Breast epithelium (tissue), 4 donors: ENCODE results near the gene IER5L. TPM values are rescaled to one million over a fixed set of nuclear protein-coding genes. Genes with fewer than 3 reads are reported as not detected.

Experiments used
- DNase-seq, 2 donors: peaks; one replicate each; pipeline ENCODE4 v3.0.0-alpha.2; 2019; ENCODE audit warnings: low spot score in 2 of 2
- H3K27ac ChIP-seq, 2 donors: fragments of 200-600 bp; sonication (generic) in 1 of 2; one replicate each; pipeline ENCODE4 v1.5.1; 2016 to 2019; ENCODE audit warnings: mild to moderate bottlenecking in 1 of 2
- H3K27me3 ChIP-seq, 2 donors: fragments of 200-600 bp; sonication (generic) in 1 of 2; one replicate each; pipeline versions ENCODE4 v1.5.1 to v1.6.0; 2017 to 2019; ENCODE audit warnings: control low read depth in 1 of 2, mild to moderate bottlenecking in 1 of 2
- H3K36me3 ChIP-seq: fragments of 200-600 bp; one replicate; pipeline ENCODE4 v1.5.1; 2019
- H3K4me1 ChIP-seq, 2 donors: fragments of 200-600 bp; sonication (generic); one replicate each; pipeline ENCODE4 v1.5.1; 2016 to 2019; ENCODE audit warnings: control low read depth in 1 of 2
- H3K4me3 ChIP-seq, 3 donors: fragments of 200-600 bp; sonication (generic); 1 replicate in 2 of 3; 2 replicates in 1 of 3; pipeline ENCODE4 v1.5.1; 2016 to 2019; ENCODE audit warnings: mild to moderate bottlenecking in 3 of 3, moderate library complexity in 2 of 3
- H3K9me3 ChIP-seq, 2 donors: fragments of 200-600 bp; sonication (generic) in 1 of 2; one replicate each; pipeline ENCODE4 v1.5.1; 2016 to 2019; ENCODE audit warnings: control low read depth in 1 of 2
- CTCF ChIP-seq, 3 donors: fragments of 450-650 bp; IDR thresholded peaks; one replicate each; pipeline ENCODE4 v1.5.1; 2016 to 2017; ENCODE audit warnings: antibody characterized with exemption in 3 of 3, mild to moderate bottlenecking in 3 of 3, moderate library complexity in 3 of 3
- POLR2A ChIP-seq: fragments of 450-650 bp; IDR thresholded peaks from one replicate; pipeline ENCODE4 v1.6.1; 2016; ENCODE audit warnings: antibody characterized with exemption, mild to moderate bottlenecking, moderate library complexity
- POLR2AphosphoS5 ChIP-seq, 3 donors: sonication (generic); formaldehyde crosslinking; IDR thresholded peaks; one replicate each; pipeline ENCODE4 v1.6.1; 2017; ENCODE audit warnings: antibody characterized with exemption in 3 of 3
- intact Hi-C: fragments of 100-400 bp; cut with DNase I; formaldehyde crosslinking; loops from one replicate; pipeline ENCODE4 v1.15.1; 2023; ENCODE audit warnings: low total_unique reads
- total RNA-seq, 3 donors: library from RNA; depleted of rRNA; stranded (reverse); fragments of >200 nt; gene quantifications; one replicate each; pipeline ENCODE4 v1.1.0, GENCODE V29; 2016

The IER5L gene
- total RNA-seq, 3 donors from 2014 or later = 4.3 to 18.4 (median 18.1) TPM

GRCh38 chr9:129209580-129209979 is 31.5 kb upstream of the IER5L start:
- Histone ChIP-seq H3K9me3 (no peaks in the 10 kb centered on the region), H3K27ac (no peak overlapping the region), H3K4me1 (no peaks in the 10 kb centered on the region), H3K27me3 (no peaks in the 10 kb centered on the region), H3K4me3 (no peak overlapping the region), H3K36me3 (no peaks in the 10 kb centered on the region)
- no peak for TF ChIP-seq POLR2A
- TF ChIP-seq POLR2AphosphoS5 (IDR thresholded peaks at IDR 0.05) = no peak
- DNase-seq = no peak
- intact Hi-C loops = no loop called here

GRCh38 chr9:129209109-129209508 is 31.0 kb upstream of the IER5L start:
- DNase-seq = no peak
- Histone ChIP-seq H3K9me3 (no peaks in the 10 kb centered on the region), H3K27ac (no peak overlapping the region), H3K36me3 (no peaks in the 10 kb centered on the region), H3K27me3 (no peaks in the 10 kb centered on the region), H3K4me1 (no peaks in the 10 kb centered on the region), H3K4me3 (no peak overlapping the region)
- TF ChIP-seq POLR2A = no peak
- no peak for TF ChIP-seq POLR2AphosphoS5 (IDR thresholded peaks at IDR 0.05)
- TF ChIP-seq CTCF (IDR thresholded peaks at IDR 0.05) = no peak
- intact Hi-C loops = no loop called here

- Histone ChIP-seq H3K27me3 (no peaks in the 10 kb centered on the region), H3K36me3 (no peaks in the 10 kb centered on the region), H3K27ac (no peak overlapping the region), H3K9me3 (no peaks in the 10 kb centered on the region), H3K4me1 (no peaks in the 10 kb centered on the region), H3K4me3 (no peak overlapping the region)
- no peak for DNase-seq
- TF ChIP-seq POLR2A (no peak), POLR2AphosphoS5 (IDR thresholded peaks at IDR 0.05) (no peak), CTCF (IDR thresholded peaks at IDR 0.05) (no peak)
- intact Hi-C loops = no loop called here
Measured at GRCh38 chr9:129208207-129209032, 30.4 kb upstream of the IER5L start.

GRCh38 chr9:129206905-129207304 is 28.8 kb upstream of the IER5L start:
- no peaks in the 10 kb centered on the region for H3K4me1 ChIP-seq
- no peak overlapping the region for H3K27ac ChIP-seq
- H3K4me3 ChIP-seq = no peak overlapping the region
- TF ChIP-seq POLR2AphosphoS5 (IDR thresholded peaks at IDR 0.05) (no peak), POLR2A (no peak), CTCF (IDR thresholded peaks at IDR 0.05) (no peak)
- H3K36me3 ChIP-seq = no peaks in the 10 kb centered on the region
- H3K9me3 ChIP-seq = no peaks in the 10 kb centered on the region
- no peak for DNase-seq
- intact Hi-C loops = no loop called here
- no peaks in the 10 kb centered on the region for H3K27me3 ChIP-seq

GRCh38 chr9:129206401-129206800 is 28.3 kb upstream of the IER5L start:
- H3K4me1 ChIP-seq = no peaks in the 10 kb centered on the region
- intact Hi-C loops = no loop called here
- H3K4me3 ChIP-seq = no peak overlapping the region

More at GRCh38 chr9:129206401-129206800, 28.3 kb upstream of the IER5L start:
- TF ChIP-seq POLR2A (no peak), CTCF (IDR thresholded peaks at IDR 0.05) (no peak), POLR2AphosphoS5 (IDR thresholded peaks at IDR 0.05) (no peak)
- no peaks in the 10 kb centered on the region for H3K36me3 ChIP-seq
- no peaks in the 10 kb centered on the region for H3K9me3 ChIP-seq
- no peak overlapping the region for H3K27ac ChIP-seq
- no peaks in the 10 kb centered on the region for H3K27me3 ChIP-seq
- DNase-seq = no peak
